Fibroblast of lung (primary cell): ENCODE data around the gene SPCS3. TPM values are rescaled to one million over a fixed set of nuclear protein-coding genes. Genes with fewer than 3 reads are reported as not detected.
"Not testable (repeated sequence)": the region's sequence is repeated elsewhere in the genome, so short reads cannot be mapped to it uniquely, and the experiment has no call there.

Source experiments
- DNase-seq, 2 donors: peaks; one replicate each; pipeline versions ENCODE4 v3.0.0 to v3.0.0-alpha.2; 2010; ENCODE audit warnings: low read depth in 2 of 2
- H2AFZ ChIP-seq: 2 replicates; pipeline ENCODE4 v1.5.1; 2012; ENCODE audit warnings: low read length, control low read depth, inconsistent platforms
- H3K27ac ChIP-seq: 2 replicates; pipeline ENCODE4 v1.5.1; 2011; ENCODE audit warnings: low read length, control low read depth; ENCODE audit not compliant: insufficient read depth
- H3K27me3 ChIP-seq: 2 replicates; pipeline ENCODE4 v1.5.1; 2011; ENCODE audit warnings: mild to moderate bottlenecking, low read length; ENCODE audit not compliant: control insufficient read depth, insufficient read depth
- H3K36me3 ChIP-seq: 2 replicates; pipeline ENCODE4 v1.5.1; 2011; ENCODE audit warnings: low read length; ENCODE audit not compliant: control insufficient read depth, insufficient read depth
- H3K4me1 ChIP-seq: 2 replicates; pipeline ENCODE4 v1.5.1; 2011; ENCODE audit warnings: low read length; ENCODE audit not compliant: control insufficient read depth, insufficient read depth; ENCODE audit errors: extremely low read depth
- H3K4me2 ChIP-seq: 2 replicates; pipeline ENCODE4 v1.5.1; 2011; ENCODE audit warnings: low read length, control low read depth; ENCODE audit not compliant: insufficient read depth; ENCODE audit errors: extremely low read depth
- H3K4me3 ChIP-seq, 4 experiments: fragments of 200-600 bp in 1 of 4; sonication (generic) in 1 of 4; replicated peaks in 1 of 4; 2 replicates each; pipeline ENCODE4 v1.5.1; 2011 to 2016; ENCODE audit warnings: low read length in 4 of 4, low read depth in 3 of 4, mild to moderate bottlenecking in 3 of 4, control low read depth in 2 of 4, inconsistent platforms in 1 of 4, mixed read lengths in 1 of 4; ENCODE audit not compliant: insufficient read depth in 1 of 4; ENCODE audit errors: control extremely low read depth in 1 of 4
- H3K79me2 ChIP-seq: 2 replicates; pipeline ENCODE4 v1.5.1; 2012; ENCODE audit warnings: mild to moderate bottlenecking, low read length, inconsistent platforms; ENCODE audit not compliant: control insufficient read depth, insufficient read depth
- H3K9ac ChIP-seq: 2 replicates; pipeline ENCODE4 v1.5.1; 2011; ENCODE audit warnings: mild to moderate bottlenecking, low read length, control low read depth; ENCODE audit not compliant: insufficient read depth
- H3K9me3 ChIP-seq: 2 replicates; pipeline ENCODE4 v1.5.1; 2012; ENCODE audit warnings: low read depth, low read length; ENCODE audit not compliant: control insufficient read depth, insufficient read depth
- H4K20me1 ChIP-seq: 2 replicates; pipeline ENCODE4 v1.5.1; 2011; ENCODE audit warnings: low read length; ENCODE audit not compliant: control insufficient read depth, insufficient read depth; ENCODE audit errors: extremely low read depth
- CTCF ChIP-seq, 2 donors: IDR thresholded peaks in 1 of 2; conservative IDR thresholded peaks in 1 of 2; 1 replicate in 1 of 2; 2 replicates in 1 of 2; pipeline ENCODE4 v1.5.1; 2011 to 2012; ENCODE audit warnings: low read length in 2 of 2, control low read depth in 1 of 2, inconsistent platforms in 1 of 2, low read depth in 1 of 2, mild to moderate bottlenecking in 1 of 2
- EZH2 ChIP-seq: IDR thresholded peaks from 2 replicates; pipeline ENCODE4 v1.5.1; 2012; ENCODE audit warnings: low read length, control low read depth, mild to moderate bottlenecking; ENCODE audit errors: missing control alignments
- polyA plus RNA-seq, 2 donors: library from polyadenylated mRNA; depleted of rRNA in 1 of 2; stranded (reverse) in 1 of 2; unstranded in 1 of 2; fragments of >200 nt; gene quantifications; 2 replicates each; pipeline ENCODE4 v1.2.1, GENCODE V29; 2011 to 2012; ENCODE audit warnings: missing spikeins in 1 of 2
- total RNA-seq: library from RNA; depleted of rRNA; stranded (reverse); fragments of >200 nt; gene quantifications from 2 replicates; pipeline ENCODE4 v1.2.1, GENCODE V29; 2014

Gene SPCS3
- total and polyA plus RNA-seq, 2 donors (not counting 1 experiment from before 2014, with no cell fraction given) = 72.3 to 84.3 TPM

GRCh38 chr4:176340871-176341685 lies 21.3 kb downstream of the SPCS3 start:
- H3K36me3 ChIP-seq = no peaks in the 10 kb centered on the region
- peak overlapping the region in 2 of 4 experiments; percentile 5 to 7 for H3K4me3 ChIP-seq
- peaks cover 7% of the 10 kb centered on the region for H3K4me1 ChIP-seq
- TF ChIP-seq EZH2 = no peak
- peak; percentile 46 to 55 for TF ChIP-seq CTCF (conservative IDR thresholded peaks at IDR 0.05 in 1 of 2, IDR thresholded peaks at IDR 0.05 in 1 of 2; ENCODE audit: low read depth in 1 of 2, low read length in 2 of 2)
- H3K4me2 ChIP-seq = peak overlapping the region; percentile 78
- no peak overlapping the region for H2AFZ ChIP-seq
- H4K20me1 ChIP-seq = no peaks in the 10 kb centered on the region
- H3K9me3 ChIP-seq = peaks cover 3% of the 10 kb centered on the region
- no peaks in the 10 kb centered on the region for H3K79me2 ChIP-seq
- peak; percentile 33 to 80 for DNase-seq
- H3K27me3 ChIP-seq = no peaks in the 10 kb centered on the region
- no peak overlapping the region for H3K27ac ChIP-seq
- H3K9ac ChIP-seq = no peak overlapping the region

- TF ChIP-seq EZH2 (no peak), CTCF (conservative IDR thresholded peaks at IDR 0.05 in 1 of 2, IDR thresholded peaks at IDR 0.05 in 1 of 2; ENCODE audit: low read depth in 1 of 2, low read length in 2 of 2) (no peak)
- Histone ChIP-seq H2AFZ (no peak overlapping the region), H3K9ac (no peak overlapping the region)
These were observed 22.6 kb downstream of the SPCS3 start for GRCh38 chr4:176342384-176342783.

GRCh38 chr4:176343286-176343685 lies 23.5 kb downstream of the SPCS3 start:
- TF ChIP-seq EZH2 (no peak), CTCF (conservative IDR thresholded peaks at IDR 0.05 in 1 of 2, IDR thresholded peaks at IDR 0.05 in 1 of 2; ENCODE audit: low read depth in 1 of 2, low read length in 2 of 2) (no peak)
- no peaks in the 10 kb centered on the region for H3K36me3 ChIP-seq

More at GRCh38 chr4:176342384-176342783, 22.6 kb downstream of the SPCS3 start:
- DNase-seq = no peak
- Histone ChIP-seq H4K20me1 (no peaks in the 10 kb centered on the region), H3K4me3 (no peak overlapping the region), H3K9me3 (peaks cover 3% of the 10 kb centered on the region), H3K27ac (no peak overlapping the region), H3K4me2 (no peak overlapping the region), H3K79me2 (no peaks in the 10 kb centered on the region), H3K27me3 (no peaks in the 10 kb centered on the region), H3K4me1 (peaks cover 7% of the 10 kb centered on the region), H3K36me3 (no peaks in the 10 kb centered on the region)

GRCh38 chr4:176345346-176345745 lies 25.6 kb downstream of the SPCS3 start:
- H3K27me3 ChIP-seq, H3K79me2 ChIP-seq, H3K9me3 ChIP-seq, H3K4me2 ChIP-seq, H3K4me1 ChIP-seq, H3K9ac ChIP-seq, H3K36me3 ChIP-seq, H4K20me1 ChIP-seq, H3K27ac ChIP-seq: not testable (repeated sequence)
- H3K4me3 ChIP-seq = peak overlapping the region in 2 of 4 experiments; percentile 21 to 34
- DNase-seq = peak; percentile 33
- peak overlapping the region; percentile 8 for H2AFZ ChIP-seq

More at GRCh38 chr4:176343286-176343685, 23.5 kb downstream of the SPCS3 start:
- Histone ChIP-seq H3K9me3 (peaks cover 3% of the 10 kb centered on the region), H3K4me2 (no peak overlapping the region), H3K4me3 (no peak overlapping the region), H3K79me2 (no peaks in the 10 kb centered on the region), H2AFZ (no peak overlapping the region), H4K20me1 (no peaks in the 10 kb centered on the region), H3K9ac (no peak overlapping the region), H3K27ac (no peak overlapping the region), H3K4me1 (peaks cover 7% of the 10 kb centered on the region), H3K27me3 (no peaks in the 10 kb centered on the region)
- DNase-seq = no peak
